Measurements from ENCODE around the gene DCC.

- TF ChIP-seq EZH2 (IDR thresholded peaks at IDR 0.05; ENCODE audit: insufficient read depth, poor library complexity, severe bottlenecking) (no peak), EZH2phosphoT487 (IDR thresholded peaks at IDR 0.05; ENCODE audit: insufficient read depth, low read depth) (no peak)
These were observed 630.7 kb downstream of the DCC start for GRCh38 chr18:52970686-52971085.
